OCI-LY3 (cell line): ENCODE measurements around the gene EYS.

ENCODE experiments used
- H2AFZ ChIP-seq: fragments of 200-600, 300-600 bp; shearing (Covaris generic); 2 replicates; pipeline ENCODE4 v1.6.0; 2014; ENCODE audit warnings: antibody characterized with exemption, low read depth, low read length
- H3K27ac ChIP-seq: fragments of 200-600, 300-600 bp; sonication (generic); 2 replicates; pipeline ENCODE4 v1.5.1; 2014; ENCODE audit warnings: mild to moderate bottlenecking, low read length, moderate library complexity, mixed read lengths
- H3K27me3 ChIP-seq: fragments of 200-600, 300-600 bp; sonication (generic); 2 replicates; pipeline ENCODE4 v1.6.1; 2014; ENCODE audit warnings: low read depth, low read length, mixed read lengths
- H3K36me3 ChIP-seq: fragments of 200-600, 300-600 bp; sonication (generic); replicated peaks from 2 replicates; pipeline ENCODE3; 2014; ENCODE audit warnings: low read depth, low read length, mixed read lengths
- H3K4me1 ChIP-seq: fragments of 300-600, 200-600 bp; sonication (generic); 2 replicates; pipeline ENCODE4 v1.6.1; 2014; ENCODE audit warnings: low read length, mixed read lengths
- H3K4me2 ChIP-seq: fragments of 200-600, 300-600 bp; sonication (generic); 2 replicates; pipeline ENCODE4 v1.6.1; 2014; ENCODE audit warnings: low read length, mixed read lengths
- H3K4me3 ChIP-seq: fragments of 300-600, 200-600 bp; sonication (generic); 2 replicates; pipeline ENCODE4 v1.5.1; 2014; ENCODE audit warnings: antibody characterized with exemption, mild to moderate bottlenecking, low read length, moderate library complexity
- H3K79me2 ChIP-seq: fragments of 300-600, 200-600 bp; shearing (Covaris generic); 2 replicates; pipeline ENCODE4 v1.6.1; 2014; ENCODE audit warnings: mild to moderate bottlenecking, low read length, mixed read lengths
- H3K9ac ChIP-seq: fragments of 300-600, 200-600 bp; shearing (Covaris generic); 2 replicates; pipeline ENCODE4 v1.6.0; 2014; ENCODE audit warnings: mild to moderate bottlenecking, low read length, moderate library complexity
- H3K9me3 ChIP-seq: fragments of 200-600, 300-600 bp; shearing (Covaris generic); 2 replicates; pipeline ENCODE4 v1.6.1; 2014; ENCODE audit warnings: low read length, mixed read lengths; ENCODE audit not compliant: insufficient read depth
- H4K20me1 ChIP-seq: fragments of 200-600, 300-600 bp; sonication (generic); 2 replicates; pipeline ENCODE4 v1.6.1; 2016; ENCODE audit warnings: low read length, mixed read lengths; ENCODE audit not compliant: insufficient read depth
- CTCF ChIP-seq: fragments of 200-600, 300-600 bp; sonication (generic); IDR thresholded peaks from 2 replicates; pipeline ENCODE4 v1.5.1; 2014; ENCODE audit warnings: antibody characterized with exemption, low read length, low read depth
- EZH2phosphoT487 ChIP-seq: fragments of 200-600 bp; shearing (Covaris generic); IDR thresholded peaks from 2 replicates; pipeline ENCODE4 v1.6.1; 2018; ENCODE audit warnings: antibody characterized with exemption, mixed run types, low read depth

The EYS gene

GRCh38 chr6:64064919-64065318, 1642.1 kb downstream of the EYS start:
- Histone ChIP-seq H2AFZ (peak overlapping the region; percentile 19), H3K4me1 (peaks cover 5% of the 10 kb centered on the region; the same call in 1 of the 2 replicates), H4K20me1 (no peaks in the 10 kb centered on the region), H3K4me2 (peak overlapping the region; percentile 12), H3K9me3 (no peaks in the 10 kb centered on the region), H3K79me2 (no peaks in the 10 kb centered on the region), H3K4me3 (no peak overlapping the region; the same call in 1 of the 2 replicates), H3K36me3 (no peaks in the 10 kb centered on the region), H3K9ac (no peak overlapping the region), H3K27ac (no peak overlapping the region), H3K27me3 (no peaks in the 10 kb centered on the region)
- TF ChIP-seq EZH2phosphoT487: no peak
- no peak for TF ChIP-seq CTCF

- H3K9me3 ChIP-seq: no peaks in the 10 kb centered on the region
- H3K4me3 ChIP-seq: no peak overlapping the region
- no peak overlapping the region for H3K4me2 ChIP-seq
- TF ChIP-seq CTCF (no peak), EZH2phosphoT487 (no peak)
- H3K27ac ChIP-seq: no peak overlapping the region
- H2AFZ ChIP-seq: no peak overlapping the region
- no peaks in the 10 kb centered on the region for H3K36me3 ChIP-seq
- H3K27me3 ChIP-seq: no peaks in the 10 kb centered on the region
- no peaks in the 10 kb centered on the region for H3K79me2 ChIP-seq
- peaks cover 5% of the 10 kb centered on the region; the same call in 1 of the 2 replicates for H3K4me1 ChIP-seq
- H3K9ac ChIP-seq: no peak overlapping the region
- no peaks in the 10 kb centered on the region for H4K20me1 ChIP-seq
These were observed 1643.9 kb downstream of the EYS start for GRCh38 chr6:64062960-64063683.

- Histone ChIP-seq H3K27me3 (no peaks in the 10 kb centered on the region), H3K27ac (no peak overlapping the region), H3K4me3 (no peak overlapping the region), H2AFZ (no peak overlapping the region), H3K9me3 (no peaks in the 10 kb centered on the region), H3K79me2 (no peaks in the 10 kb centered on the region), H3K9ac (no peak overlapping the region), H3K36me3 (no peaks in the 10 kb centered on the region), H3K4me1 (no peaks in the 10 kb centered on the region), H4K20me1 (no peaks in the 10 kb centered on the region), H3K4me2 (no peak overlapping the region)
- no peak for TF ChIP-seq CTCF
- no peak for TF ChIP-seq EZH2phosphoT487
These were observed 1652.2 kb downstream of the EYS start for GRCh38 chr6:64054861-64055260.

GRCh38 chr6:64050590-64050989, 1656.4 kb downstream of the EYS start:
- no peak overlapping the region for H3K4me3 ChIP-seq
- no peak overlapping the region for H3K27ac ChIP-seq
- no peaks in the 10 kb centered on the region for H3K4me1 ChIP-seq
- H3K9ac ChIP-seq: no peak overlapping the region
- H3K4me2 ChIP-seq: no peak overlapping the region
- no peaks in the 10 kb centered on the region for H3K79me2 ChIP-seq
- no peaks in the 10 kb centered on the region for H3K27me3 ChIP-seq
- no peaks in the 10 kb centered on the region for H4K20me1 ChIP-seq
- H3K9me3 ChIP-seq: no peaks in the 10 kb centered on the region
- H2AFZ ChIP-seq: no peak overlapping the region
- TF ChIP-seq CTCF (no peak), EZH2phosphoT487 (no peak)
- no peaks in the 10 kb centered on the region for H3K36me3 ChIP-seq
